RWPE2 (cell line): ENCODE results near the gene TIE1.

Experiments
- ATAC-seq: fragments of 200-7000 bp; cut with Tn5 transposase; 3 replicates; pipeline ENCODE4 v1.9.1; 2021; ENCODE audit warnings: low read depth
- DNase-seq: peaks from one replicate; pipeline ENCODE4 v3.0.0-alpha.2; 2020; ENCODE audit warnings: low spot score
- H3K27ac ChIP-seq: fragments of 450-650 bp; 2 replicates; pipeline ENCODE4 v1.5.1; 2017; ENCODE audit warnings: mild to moderate bottlenecking; ENCODE audit not compliant: poor library complexity, severe bottlenecking
- H3K27me3 ChIP-seq: fragments of 250-450 bp; sonication (Bioruptor Pico); 2 replicates; pipeline ENCODE4 v1.5.1; 2021; ENCODE audit warnings: mild to moderate bottlenecking, moderate library complexity; ENCODE audit not compliant: insufficient read depth, poor library complexity, severe bottlenecking
- H3K36me3 ChIP-seq: fragments of 250-450 bp; sonication (Bioruptor Pico); 2 replicates; pipeline ENCODE4 v1.5.1; 2020; ENCODE audit warnings: low read depth, mild to moderate bottlenecking, moderate library complexity
- H3K4me1 ChIP-seq: fragments of 250-450 bp; sonication (Bioruptor Pico); 2 replicates; pipeline ENCODE4 v1.5.1; 2021; ENCODE audit warnings: mild to moderate bottlenecking, moderate library complexity; ENCODE audit not compliant: insufficient read depth, poor library complexity, severe bottlenecking
- H3K4me3 ChIP-seq: fragments of 250-450 bp; sonication (Bioruptor Pico); 2 replicates; pipeline ENCODE4 v1.5.1; 2021; ENCODE audit warnings: mild to moderate bottlenecking, moderate library complexity; ENCODE audit not compliant: severe bottlenecking
- H3K9me3 ChIP-seq: fragments of 250-450 bp; sonication (Bioruptor Pico); 2 replicates; pipeline ENCODE4 v1.5.1; 2021; ENCODE audit warnings: mild to moderate bottlenecking, moderate library complexity; ENCODE audit not compliant: severe bottlenecking
- TF ChIP-seq, protein P1 (sequence below): fragments of 450-650 bp; IDR thresholded peaks from one replicate; pipeline ENCODE4 v1.5.1; 2017; ENCODE audit warnings: mild to moderate bottlenecking, moderate library complexity; ENCODE audit not compliant: poor library complexity, severe bottlenecking

The TIE1 gene

DNA sequence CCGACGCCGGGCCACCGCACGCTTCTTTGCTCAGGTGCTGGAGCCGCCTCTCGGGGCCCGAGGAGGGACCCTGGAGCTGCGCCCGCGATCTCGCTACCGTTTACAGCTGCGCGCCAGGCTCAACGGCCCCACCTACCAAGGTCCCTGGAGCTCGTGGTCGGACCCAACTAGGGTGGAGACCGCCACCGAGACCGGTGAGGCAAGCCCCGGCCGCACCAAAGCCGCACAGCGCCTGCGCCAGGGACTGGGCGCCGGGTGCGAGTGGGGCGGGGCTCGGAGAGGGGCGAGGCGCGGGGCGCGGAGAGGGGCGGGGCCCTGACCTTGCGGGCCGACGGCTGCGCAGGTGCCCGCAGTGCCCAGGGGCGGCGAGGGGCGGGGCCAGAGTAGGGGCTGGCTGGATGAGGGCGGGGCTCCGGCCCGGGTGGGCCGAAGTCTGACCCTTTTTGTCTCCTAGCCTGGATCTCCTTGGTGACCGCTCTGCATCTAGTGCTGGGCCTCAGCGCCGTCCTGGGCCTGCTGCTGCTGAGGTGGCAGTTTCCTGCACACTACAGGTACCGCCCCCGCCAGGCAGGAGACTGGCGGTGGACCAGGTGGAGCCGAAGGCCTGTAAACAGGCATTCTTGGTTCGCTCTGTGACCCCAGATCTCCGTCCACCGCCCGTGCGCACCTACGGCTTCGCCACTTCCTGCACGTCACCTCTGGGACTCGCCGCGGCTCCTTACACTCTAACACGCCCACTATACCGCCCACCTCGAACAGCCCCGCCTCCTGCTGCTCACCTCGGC is 48.2 kb downstream of the TIE1 start:
- H3K4me3 ChIP-seq: peak overlapping the region; percentile 40
- peak overlapping the region; percentile 71 for H3K27ac ChIP-seq
- ATAC-seq (peak; percentile 82), DNase-seq (peak; percentile 89)
- no peaks in the 10 kb centered on the region for H3K36me3 ChIP-seq
- H3K4me1 ChIP-seq: peaks cover 5% of the 10 kb centered on the region
- TF ChIP-seq, protein P1, sequence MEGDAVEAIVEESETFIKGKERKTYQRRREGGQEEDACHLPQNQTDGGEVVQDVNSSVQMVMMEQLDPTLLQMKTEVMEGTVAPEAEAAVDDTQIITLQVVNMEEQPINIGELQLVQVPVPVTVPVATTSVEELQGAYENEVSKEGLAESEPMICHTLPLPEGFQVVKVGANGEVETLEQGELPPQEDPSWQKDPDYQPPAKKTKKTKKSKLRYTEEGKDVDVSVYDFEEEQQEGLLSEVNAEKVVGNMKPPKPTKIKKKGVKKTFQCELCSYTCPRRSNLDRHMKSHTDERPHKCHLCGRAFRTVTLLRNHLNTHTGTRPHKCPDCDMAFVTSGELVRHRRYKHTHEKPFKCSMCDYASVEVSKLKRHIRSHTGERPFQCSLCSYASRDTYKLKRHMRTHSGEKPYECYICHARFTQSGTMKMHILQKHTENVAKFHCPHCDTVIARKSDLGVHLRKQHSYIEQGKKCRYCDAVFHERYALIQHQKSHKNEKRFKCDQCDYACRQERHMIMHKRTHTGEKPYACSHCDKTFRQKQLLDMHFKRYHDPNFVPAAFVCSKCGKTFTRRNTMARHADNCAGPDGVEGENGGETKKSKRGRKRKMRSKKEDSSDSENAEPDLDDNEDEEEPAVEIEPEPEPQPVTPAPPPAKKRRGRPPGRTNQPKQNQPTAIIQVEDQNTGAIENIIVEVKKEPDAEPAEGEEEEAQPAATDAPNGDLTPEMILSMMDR: no peak
- H3K9me3 ChIP-seq: no peaks in the 10 kb centered on the region
- no peaks in the 10 kb centered on the region for H3K27me3 ChIP-seq

DNA sequence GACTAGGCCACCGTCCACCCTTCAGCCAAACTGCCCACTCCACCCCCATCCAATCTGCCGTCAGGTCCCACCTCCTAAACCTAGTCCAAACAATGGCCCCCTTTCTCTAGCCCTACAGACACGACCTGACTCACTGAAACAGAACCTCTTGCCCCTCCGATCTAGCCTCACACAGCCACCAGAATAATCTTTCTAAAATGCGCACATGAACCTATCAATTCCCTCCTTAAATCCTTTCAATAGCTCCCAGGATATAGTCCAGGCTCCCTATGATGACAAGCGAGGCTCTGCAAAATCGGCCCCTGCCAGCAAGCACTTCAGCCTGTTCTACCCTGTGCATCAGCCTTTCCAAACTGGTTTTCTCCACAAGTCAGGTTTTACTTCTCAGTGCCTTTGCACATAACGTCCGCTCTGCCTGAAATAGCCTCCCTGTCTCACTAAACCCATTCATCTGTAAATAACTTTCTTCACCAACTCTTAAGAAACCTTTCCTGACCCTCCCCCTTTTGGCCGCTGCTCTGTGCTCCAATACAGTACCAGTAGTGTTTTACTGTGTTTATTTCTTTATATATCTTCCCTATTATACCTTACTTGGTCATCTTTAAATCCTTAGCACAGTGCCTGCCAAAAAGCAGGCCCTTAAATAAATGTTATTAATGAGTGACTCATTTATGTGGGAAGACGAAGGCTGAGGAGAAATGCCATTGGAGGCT is 49.0 kb downstream of the TIE1 start:
- Histone ChIP-seq H3K4me1 (peaks cover 5% of the 10 kb centered on the region), H3K36me3 (no peaks in the 10 kb centered on the region), H3K9me3 (no peaks in the 10 kb centered on the region), H3K4me3 (peak overlapping the region; percentile 40), H3K27ac (peak overlapping the region; percentile 71), H3K27me3 (no peaks in the 10 kb centered on the region)
- no peak for DNase-seq
- TF ChIP-seq, protein P1: no peak
- ATAC-seq: no peak

DNA sequence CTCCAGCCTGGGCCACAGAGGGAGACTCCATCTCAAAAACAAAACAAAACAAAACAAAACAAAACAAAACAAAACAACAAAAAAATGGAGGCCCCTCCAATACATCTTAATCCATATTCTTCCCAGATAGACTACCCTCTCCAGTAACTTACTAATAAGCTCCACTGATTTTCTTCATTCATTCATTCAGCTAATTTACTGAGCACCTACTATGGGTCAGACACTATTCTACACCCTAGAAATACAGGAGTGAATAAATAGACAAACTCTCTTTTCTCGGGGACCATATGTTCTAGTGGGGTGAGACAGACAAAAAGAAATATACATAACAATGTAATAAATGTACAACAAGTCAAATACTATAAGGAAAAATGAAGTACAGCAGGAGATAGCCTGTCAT is 50.2 kb downstream of the TIE1 start:
- Histone ChIP-seq H3K36me3 (no peaks in the 10 kb centered on the region; the same call in 1 of the 2 replicates), H3K27me3 (no peaks in the 10 kb centered on the region), H3K9me3 (no peaks in the 10 kb centered on the region), H3K27ac (no peak overlapping the region), H3K4me3 (no peak overlapping the region), H3K4me1 (peaks cover 5% of the 10 kb centered on the region)
- TF ChIP-seq, protein P1: no peak
- ATAC-seq (no peak), DNase-seq (no peak)

DNA sequence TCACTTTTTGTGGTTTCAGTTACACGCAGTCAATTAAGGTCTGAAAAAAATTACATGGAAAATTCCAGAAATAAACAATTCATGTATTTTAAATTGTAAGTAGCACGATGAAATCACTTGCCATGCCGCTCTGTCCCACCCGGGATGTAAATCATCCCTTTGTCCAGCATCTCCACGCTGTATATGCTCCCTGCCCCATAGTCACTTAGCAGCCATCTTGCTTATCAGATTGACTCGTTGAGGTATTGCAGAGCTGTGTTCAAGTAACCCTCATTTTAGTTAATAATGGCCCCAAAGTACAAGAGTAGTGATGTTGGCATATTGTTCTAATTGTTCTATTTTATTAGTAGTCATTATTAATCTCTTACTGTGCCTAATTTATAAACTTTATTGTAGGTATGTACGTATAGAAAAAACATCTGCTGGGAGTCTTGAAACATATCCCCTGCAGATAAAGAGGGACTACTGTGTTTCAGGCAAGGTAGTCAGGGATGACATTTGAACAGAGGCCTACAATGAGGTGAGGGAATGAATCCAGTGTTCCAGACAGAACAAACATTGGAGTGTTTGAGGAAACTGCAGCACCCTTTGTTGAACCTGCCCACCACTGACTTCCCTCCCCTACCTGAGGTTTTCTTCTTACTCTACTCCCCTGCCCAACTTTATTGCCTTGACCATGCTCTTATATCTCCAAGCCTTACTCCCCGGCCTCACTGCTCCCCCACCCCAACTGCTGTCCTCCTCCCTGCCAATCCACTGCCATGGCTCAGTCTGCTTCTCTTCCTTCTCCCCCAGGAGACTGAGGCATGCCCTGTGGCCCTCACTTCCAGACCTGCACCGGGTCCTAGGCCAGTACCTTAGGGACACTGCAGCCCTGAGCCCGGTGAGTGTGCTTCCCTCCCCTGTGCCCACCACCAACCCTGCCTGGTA is 50.9 kb downstream of the TIE1 start:
- Histone ChIP-seq H3K4me1 (peaks cover 5% of the 10 kb centered on the region), H3K36me3 (no peaks in the 10 kb centered on the region; the same call in 1 of the 2 replicates), H3K27me3 (no peaks in the 10 kb centered on the region), H3K4me3 (no peak overlapping the region), H3K9me3 (no peaks in the 10 kb centered on the region), H3K27ac (no peak overlapping the region)
- ATAC-seq: no peak
- TF ChIP-seq, protein P1: no peak
- no peak for DNase-seq
